Measurements from ENCODE around the gene BSPH1. TPM values are rescaled to one million over a fixed set of nuclear protein-coding genes. Genes with fewer than 3 reads are reported as not detected.
"Not testable (repeated sequence)": the region's sequence is repeated elsewhere in the genome, so short reads cannot be mapped to it uniquely, and the experiment has no call there.

BSPH1 gene
- total RNA-seq, 1 donor from 2014 or later, result not detected

- FAIRE-seq; DNase-seq (ENCODE audit: low spot score in 2 of 2): not testable (repeated sequence)
These were observed 63.4 kb downstream of the BSPH1 start for GRCh38 chr19:47928581-47928980.

- FAIRE-seq; DNase-seq (ENCODE audit: low spot score in 2 of 2): not testable (repeated sequence)
These were observed 71.9 kb downstream of the BSPH1 start for GRCh38 chr19:47920107-47920506.

Other genes starting within 250 kb of the BSPH1 start
- gene NOP53, start 246.6 kb downstream of the BSPH1 start, total RNA-seq, result 88.0 TPM
- 296 TPM for gene SELENOW, start 213.5 kb downstream of the BSPH1 start, total RNA-seq
- not detected for gene TPRX1, start 187.6 kb downstream of the BSPH1 start, total RNA-seq
- not detected for gene CRX, start 170.2 kb downstream of the BSPH1 start, total RNA-seq
- not detected for gene TPRX2, start 132.9 kb downstream of the BSPH1 start, total RNA-seq
- not detected for gene SULT2A1, start 105.9 kb downstream of the BSPH1 start, total RNA-seq
- not detected for gene ELSPBP1, start 2.5 kb upstream of the BSPH1 start, total RNA-seq
- not detected for gene CABP5, start 51.9 kb upstream of the BSPH1 start, total RNA-seq
- gene PLA2G4C, start 118.6 kb upstream of the BSPH1 start, total RNA-seq, result 11.4 TPM
- 17.9 TPM for gene LIG1, start 178.2 kb upstream of the BSPH1 start, total RNA-seq
- gene ZSWIM9, start 178.5 kb upstream of the BSPH1 start, total RNA-seq, result 2.0 TPM

Data from frontal cortex (tissue), 4 donors.